ENCODE measurements around the gene GART. TPM values are rescaled to one million over a fixed set of nuclear protein-coding genes. Genes with fewer than 3 reads are reported as not detected.

The GART gene
- 133 and 139 TPM in 2 replicates for total RNA-seq
- long read RNA-seq, transcript GART-203 (22 exons, 3,341 nt) = minor isoform, 106 of 378 reads
- long read RNA-seq, transcript GART-201 (11 exons, 2,149 nt) = major isoform, 143 of 378 reads
- long read RNA-seq, partial matches to known transcripts = 85 of 378 reads
- long read RNA-seq, other reads (novel, unspliced or antisense) = 42 of 378 reads

- DNase-seq (ENCODE audit: low read depth, low spot score) = peak; percentile 70
- Mint-ChIP-seq H3K4me3 (peak within 1 kb of the TSS; percentile 93), H3K36me3 (ENCODE audit: low read depth) (peaks cover 8% of the 10 kb centered on the region), H3K27ac (ENCODE audit: unreplicated experiment) (peak within 1 kb of the TSS; percentile 99), H3K9me3 (no peaks in the 10 kb centered on the region), H3K4me1 (peaks cover 31% of the 10 kb centered on the region), H3K27me3 (ENCODE audit: low read depth) (no peaks in the 10 kb centered on the region)
- TF ChIP-seq, protein P1, sequence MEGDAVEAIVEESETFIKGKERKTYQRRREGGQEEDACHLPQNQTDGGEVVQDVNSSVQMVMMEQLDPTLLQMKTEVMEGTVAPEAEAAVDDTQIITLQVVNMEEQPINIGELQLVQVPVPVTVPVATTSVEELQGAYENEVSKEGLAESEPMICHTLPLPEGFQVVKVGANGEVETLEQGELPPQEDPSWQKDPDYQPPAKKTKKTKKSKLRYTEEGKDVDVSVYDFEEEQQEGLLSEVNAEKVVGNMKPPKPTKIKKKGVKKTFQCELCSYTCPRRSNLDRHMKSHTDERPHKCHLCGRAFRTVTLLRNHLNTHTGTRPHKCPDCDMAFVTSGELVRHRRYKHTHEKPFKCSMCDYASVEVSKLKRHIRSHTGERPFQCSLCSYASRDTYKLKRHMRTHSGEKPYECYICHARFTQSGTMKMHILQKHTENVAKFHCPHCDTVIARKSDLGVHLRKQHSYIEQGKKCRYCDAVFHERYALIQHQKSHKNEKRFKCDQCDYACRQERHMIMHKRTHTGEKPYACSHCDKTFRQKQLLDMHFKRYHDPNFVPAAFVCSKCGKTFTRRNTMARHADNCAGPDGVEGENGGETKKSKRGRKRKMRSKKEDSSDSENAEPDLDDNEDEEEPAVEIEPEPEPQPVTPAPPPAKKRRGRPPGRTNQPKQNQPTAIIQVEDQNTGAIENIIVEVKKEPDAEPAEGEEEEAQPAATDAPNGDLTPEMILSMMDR (conservative IDR thresholded peaks at IDR 0.05) = no peak
Measured at GRCh38 chr21:33541756-33542639, at the start of gene GART. Gene GART, minus strand, starts transcription at chr21:33542117. Its CDS starts 2,802 bp downstream, at chr21:33539315.

GRCh38 chr21:33588485-33589335 lies 46.8 kb upstream of the GART start, which contains the start of gene DONSON:
Gene DONSON, minus strand, starts transcription at chr21:33588684. Its CDS starts 43 bp downstream, at chr21:33588641.
- Mint-ChIP-seq H3K36me3 (ENCODE audit: low read depth) (peaks cover 8% of the 10 kb centered on the region), H3K27me3 (ENCODE audit: low read depth) (no peaks in the 10 kb centered on the region), H3K27ac (ENCODE audit: unreplicated experiment) (peak within 1 kb of the TSS; percentile 96), H3K9me3 (no peaks in the 10 kb centered on the region), H3K4me3 (peak within 1 kb of the TSS; percentile 95), H3K4me1 (peaks cover 26% of the 10 kb centered on the region)
- TF ChIP-seq, protein P1 (conservative IDR thresholded peaks at IDR 0.05) = peak; percentile 5
- DNase-seq (ENCODE audit: low read depth, low spot score) = peak; percentile 91

DNA sequence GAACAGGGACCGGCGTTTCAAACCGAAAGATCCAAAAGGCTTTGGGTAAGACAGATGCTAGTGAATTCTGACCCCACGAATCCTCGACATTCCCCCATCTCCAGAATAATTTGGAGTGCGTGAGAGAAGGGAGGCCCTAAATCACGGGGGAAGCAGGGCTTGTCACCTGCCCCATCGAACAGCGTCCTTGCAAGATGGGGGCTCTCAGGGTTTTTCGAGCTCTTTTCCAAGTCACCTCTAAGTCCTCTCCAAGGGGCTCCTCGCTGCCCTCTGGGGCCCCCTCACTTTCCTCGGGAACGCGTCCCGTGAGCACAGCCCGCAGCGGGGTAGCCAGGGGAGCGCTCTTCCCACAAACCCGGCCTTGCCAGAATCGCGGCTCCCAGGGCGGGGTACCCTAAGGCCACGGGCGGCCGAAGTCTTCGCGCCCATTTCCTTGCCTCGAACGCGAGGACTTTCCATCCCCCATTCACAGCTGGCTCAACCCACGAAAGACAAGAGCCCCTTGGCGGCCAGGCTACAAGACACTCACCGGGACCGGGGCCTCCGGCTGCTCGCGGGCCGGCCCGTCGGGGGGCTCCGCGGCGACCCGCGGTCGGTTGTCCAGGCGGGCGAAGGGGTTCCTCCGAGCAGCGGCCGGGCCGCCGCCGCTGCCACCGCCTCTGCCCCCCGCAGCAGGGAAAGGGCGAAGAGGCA lies 46.0 kb upstream of the GART start:
- Mint-ChIP-seq H3K27me3 (ENCODE audit: low read depth) (no peaks in the 10 kb centered on the region), H3K4me3 (peak overlapping the region; percentile 95), H3K9me3 (no peaks in the 10 kb centered on the region), H3K36me3 (ENCODE audit: low read depth) (peaks cover 5% of the 10 kb centered on the region), H3K4me1 (peaks cover 26% of the 10 kb centered on the region), H3K27ac (ENCODE audit: unreplicated experiment) (peak overlapping the region; percentile 96)
- TF ChIP-seq, protein P1 (conservative IDR thresholded peaks at IDR 0.05) = peak; percentile 32
- no peak for DNase-seq (ENCODE audit: low read depth, low spot score)

GRCh38 chr21:33586927-33587326 lies 45.0 kb upstream of the GART start:
- Mint-ChIP-seq H3K36me3 (ENCODE audit: low read depth) (peaks cover 5% of the 10 kb centered on the region), H3K4me1 (peaks cover 26% of the 10 kb centered on the region), H3K9me3 (no peaks in the 10 kb centered on the region), H3K27ac (ENCODE audit: unreplicated experiment) (no peak overlapping the region), H3K4me3 (peak overlapping the region; percentile 84), H3K27me3 (ENCODE audit: low read depth) (no peaks in the 10 kb centered on the region)
- DNase-seq (ENCODE audit: low read depth, low spot score) = no peak
- TF ChIP-seq, protein P1 (conservative IDR thresholded peaks at IDR 0.05) = no peak

DNA sequence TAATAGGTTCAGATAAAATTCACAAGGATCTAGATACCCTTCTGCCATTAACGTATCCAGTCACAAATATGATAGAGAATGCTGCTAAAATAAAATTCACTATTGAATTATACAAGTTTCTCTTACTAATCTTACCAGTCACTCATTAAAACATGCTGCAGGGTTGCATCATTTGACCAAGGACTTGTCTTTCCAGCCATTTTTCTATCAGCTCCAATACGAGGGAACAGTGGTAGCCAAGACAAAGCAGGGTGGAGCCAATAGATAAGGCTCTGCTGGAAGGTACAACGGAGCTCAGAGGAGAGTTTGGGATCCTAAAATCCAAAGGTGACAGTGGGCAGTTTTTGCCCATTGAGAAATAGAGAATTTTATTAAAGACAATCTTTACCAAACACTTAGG lies 42.5 kb upstream of the GART start:
- TF ChIP-seq, protein P1 (conservative IDR thresholded peaks at IDR 0.05) = no peak
- H3K27ac Mint-ChIP-seq (ENCODE audit: unreplicated experiment) = no peak overlapping the region
- no peaks in the 10 kb centered on the region for H3K9me3 Mint-ChIP-seq
- H3K4me3 Mint-ChIP-seq = peak overlapping the region; percentile 76
- no peaks in the 10 kb centered on the region for H3K27me3 Mint-ChIP-seq (ENCODE audit: low read depth)
- H3K4me1 Mint-ChIP-seq = peaks cover 26% of the 10 kb centered on the region
- H3K36me3 Mint-ChIP-seq (ENCODE audit: low read depth) = peaks cover 5% of the 10 kb centered on the region
- no peak for DNase-seq (ENCODE audit: low read depth, low spot score)

Measured in neural crest cell (in vitro differentiated cells).